H1 (cell line): Measurements from ENCODE around the gene RNF212B. TPM values are rescaled to one million over a fixed set of nuclear protein-coding genes. Genes with fewer than 3 reads are reported as not detected.

Experiments
- CTCF ChIA-PET: fragments of 300-600 bp; sonication (Branson Sonifier 250); formaldehyde crosslinking; loops from one replicate; lab custom pipeline; 2021; ENCODE audit not compliant: partially characterized antibody; lab: Charles Lee
- POLR2A ChIA-PET: fragments of 300-600 bp; sonication (Branson Sonifier 250); formaldehyde crosslinking; loops from one replicate; lab custom pipeline; 2021; ENCODE audit warnings: inconsistent platforms; ENCODE audit not compliant: partially characterized antibody; lab: Charles Lee
- DNase-seq, 2 experiments: peaks; one replicate each; pipeline versions ENCODE4 v3.0.0 to v3.0.0-alpha.2; 2010 to 2022; ENCODE audit warnings: low spot score in 2 of 2, low read depth in 1 of 2, mixed read lengths in 1 of 2
- FAIRE-seq: peaks from 2 replicates; lab custom pipeline; 2011; peaks lifted over from hg19 to GRCh38; lab: Jason Lieb, UNC
- H2AFZ ChIP-seq: 2 replicates; pipeline ENCODE4 v1.8.1; 2012; ENCODE audit warnings: low read length, inconsistent platforms
- H2AK5ac ChIP-seq: 2 replicates; pipeline ENCODE4 v1.6.1; 2013; ENCODE audit warnings: low read depth, low read length
- H2BK120ac ChIP-seq: replicated peaks from 2 replicates; pipeline ENCODE3; 2013; ENCODE audit warnings: low read depth, low read length, inconsistent platforms
- H2BK12ac ChIP-seq: 2 replicates; pipeline ENCODE4 v1.6.1; 2013; ENCODE audit warnings: low read depth, low read length
- H2BK15ac ChIP-seq: 2 replicates; pipeline ENCODE4 v1.6.1; 2013; ENCODE audit warnings: low read length
- H2BK20ac ChIP-seq: 2 replicates; pipeline ENCODE4 v1.6.1; 2013; ENCODE audit warnings: low read length
- H2BK5ac ChIP-seq: 2 replicates; pipeline ENCODE4 v1.6.1; 2013; ENCODE audit warnings: low read depth, low read length
- H3K14ac ChIP-seq: 2 replicates; pipeline ENCODE4 v1.6.1; 2013; ENCODE audit warnings: inconsistent platforms; ENCODE audit not compliant: insufficient read length
- H3K18ac ChIP-seq: 2 replicates; pipeline ENCODE4 v1.6.1; 2013; ENCODE audit warnings: low read length; ENCODE audit errors: extremely low read depth
- H3K23ac ChIP-seq: 2 replicates; pipeline ENCODE4 v1.6.1; 2013; ENCODE audit warnings: inconsistent platforms; ENCODE audit not compliant: insufficient read length
- H3K23me2 ChIP-seq: 2 replicates; pipeline ENCODE4 v1.6.1; 2013; ENCODE audit warnings: low read depth, low read length
- H3K27ac ChIP-seq: 2 replicates; pipeline ENCODE4 v1.6.1; 2011; ENCODE audit warnings: low read depth, low read length, inconsistent platforms
- H3K27me3 ChIP-seq, 4 experiments: replicated peaks in 1 of 4; 1 replicate in 1 of 4; 2 replicates in 3 of 4; pipeline versions ENCODE4 v1.6.1 to v1.8.1; 2011 to 2013; ENCODE audit warnings: low read length in 3 of 4, mild to moderate bottlenecking in 3 of 4, inconsistent platforms in 2 of 4, mixed read lengths in 2 of 4, moderate library complexity in 1 of 4; ENCODE audit not compliant: control insufficient read depth in 3 of 4, insufficient read depth in 3 of 4; ENCODE audit errors: extremely low read depth in 1 of 4
- H3K36me3 ChIP-seq, 4 experiments: 2 replicates each; pipeline versions ENCODE4 v1.6.1 to v1.8.1; 2011 to 2013; ENCODE audit warnings: mild to moderate bottlenecking in 4 of 4, low read length in 3 of 4, moderate library complexity in 2 of 4, control low read depth in 1 of 4, inconsistent platforms in 1 of 4; ENCODE audit not compliant: insufficient read depth in 4 of 4, control insufficient read depth in 2 of 4
- H3K4ac ChIP-seq: replicated peaks from 2 replicates; pipeline ENCODE3; 2013; ENCODE audit warnings: low read length, low read depth, mixed read lengths, inconsistent platforms; ENCODE audit not compliant: insufficient read length
- H3K4me1 ChIP-seq, 4 experiments: replicated peaks in 1 of 4; 1 replicate in 1 of 4; 2 replicates in 3 of 4; pipeline versions ENCODE4 v1.6.1 to v1.8.1; 2011 to 2013; ENCODE audit warnings: low read length in 3 of 4, inconsistent platforms in 2 of 4, mixed read lengths in 1 of 4; ENCODE audit not compliant: insufficient read depth in 4 of 4, control insufficient read depth in 3 of 4
- H3K4me2 ChIP-seq, 2 experiments: 2 replicates each; pipeline versions ENCODE4 v1.6.1 to v1.8.1; 2011 to 2013; ENCODE audit warnings: low read depth in 2 of 2, low read length in 2 of 2, control low read depth in 1 of 2, inconsistent platforms in 1 of 2, mild to moderate bottlenecking in 1 of 2; ENCODE audit not compliant: insufficient read depth in 1 of 2
- H3K4me3 ChIP-seq, 4 experiments: fragments of 200-600, 300-600 bp in 1 of 4; sonication (generic), shearing (Covaris generic), sonication (Bioruptor Twin) in 1 of 4; 2 replicates each; pipeline versions ENCODE4 v1.5.1 to v1.8.1; 2011 to 2016; ENCODE audit warnings: low read length in 4 of 4, low read depth in 3 of 4, control low read depth in 2 of 4, inconsistent platforms in 2 of 4, mild to moderate bottlenecking in 2 of 4, mixed read lengths in 1 of 4, moderate library complexity in 1 of 4; ENCODE audit not compliant: insufficient read depth in 2 of 4; ENCODE audit errors: extremely low read depth in 1 of 4
- H3K56ac ChIP-seq: replicated peaks from 2 replicates; pipeline ENCODE3; 2013; ENCODE audit warnings: low read depth, mild to moderate bottlenecking, mixed read lengths, low read length, inconsistent platforms; ENCODE audit not compliant: insufficient read length
- H3K79me1 ChIP-seq: 2 replicates; pipeline ENCODE4 v1.6.1; 2013; ENCODE audit warnings: low read depth, low read length, control low read depth
- H3K79me2 ChIP-seq, 2 experiments: 2 replicates each; pipeline versions ENCODE4 v1.6.1 to v1.8.1; 2012 to 2013; ENCODE audit warnings: low read length in 2 of 2, mild to moderate bottlenecking in 2 of 2, inconsistent platforms in 1 of 2; ENCODE audit not compliant: insufficient read depth in 2 of 2, control insufficient read depth in 1 of 2
- H3K9ac ChIP-seq, 4 experiments: replicated peaks in 1 of 4; 1 replicate in 1 of 4; 2 replicates in 3 of 4; pipeline versions ENCODE4 v1.6.1 to v1.8.1; 2011 to 2013; ENCODE audit warnings: low read depth in 3 of 4, low read length in 3 of 4, control low read depth in 2 of 4, mild to moderate bottlenecking in 2 of 4, moderate library complexity in 2 of 4, inconsistent platforms in 1 of 4; ENCODE audit errors: extremely low read depth in 1 of 4
- H3K9me3 ChIP-seq, 2 experiments: 2 replicates each; pipeline versions ENCODE4 v1.6.1 to v1.8.1; 2012 to 2013; ENCODE audit warnings: mild to moderate bottlenecking in 2 of 2, moderate library complexity in 2 of 2, control low read depth in 1 of 2, inconsistent platforms in 1 of 2, low read depth in 1 of 2, low read length in 1 of 2, mixed read lengths in 1 of 2; ENCODE audit not compliant: insufficient read depth in 2 of 2
- H4K20me1 ChIP-seq, 2 experiments: replicated peaks in 1 of 2; 2 replicates each; pipeline versions ENCODE3 to v1.8.1; 2011 to 2013; ENCODE audit warnings: inconsistent platforms in 2 of 2, low read length in 2 of 2, mild to moderate bottlenecking in 1 of 2; ENCODE audit not compliant: insufficient read depth in 2 of 2, control insufficient read depth in 1 of 2
- H4K5ac ChIP-seq: 2 replicates; pipeline ENCODE4 v1.6.1; 2013; ENCODE audit warnings: low read length, low read depth, mixed read lengths, inconsistent platforms; ENCODE audit not compliant: insufficient read length
- H4K8ac ChIP-seq: 2 replicates; pipeline ENCODE4 v1.8.0; 2013; ENCODE audit warnings: mild to moderate bottlenecking, moderate library complexity, low read length, inconsistent platforms; ENCODE audit not compliant: insufficient read depth; ENCODE audit errors: extremely low read depth
- H4K91ac ChIP-seq: replicated peaks from 2 replicates; pipeline ENCODE3; 2013; ENCODE audit warnings: low read length, mixed read lengths, inconsistent platforms; ENCODE audit not compliant: insufficient read length
- E2F6 ChIP-seq: IDR thresholded peaks from 2 replicates; pipeline ENCODE4 v1.6.1; 2012; ENCODE audit warnings: inconsistent platforms
- RBBP5 ChIP-seq: IDR thresholded peaks from 2 replicates; pipeline ENCODE4 v1.7.1; 2012; ENCODE audit warnings: low read depth, mild to moderate bottlenecking, inconsistent platforms, low read length, moderate library complexity, borderline replicate concordance
- WGBS, 2 experiments: shearing (Covaris generic) in 1 of 2; methylation state at CpG; one replicate each; pipeline versions ENCODE4 v1.1.6 to v1.1.7; 2013 to 2015; ENCODE audit warnings: low lambda C conversion rate in 2 of 2, mixed read lengths in 2 of 2, inconsistent platforms in 1 of 2, low coverage in 1 of 2, missing lambda C conversion rate in 1 of 2; ENCODE audit not compliant: insufficient replicate concordance in 2 of 2, insufficient coverage in 1 of 2, insufficient read length in 1 of 2; ENCODE audit errors: extremely low coverage in 1 of 2, missing lambda C conversion rate in 1 of 2; 5-methylcytosine and 5-hydroxymethylcytosine counted together
- polyA plus RNA-seq, 7 experiments: library from polyadenylated mRNA; depleted of rRNA in 3 of 7; stranded (reverse) in 5 of 7; unstranded in 2 of 7; fragments of >200 nt in 5 of 7; fragments of 200-250 nt in 2 of 7; gene quantifications; 1 replicate in 5 of 7; 2 replicates in 1 of 7; 4 replicates in 1 of 7; pipeline versions ENCODE4 v1.2.1 to v1.2.3, GENCODE V29; 2011 to 2013; ENCODE audit warnings: missing spikeins in 2 of 7, mixed read lengths in 2 of 7
- total RNA-seq: library from RNA; stranded (reverse); fragmentation: NEBNext Ultra II Directional; extraction: Animal tissue kit (Norgen Biotek cat#: 25700); gene quantifications from 2 replicates; pipeline ENCODE4 v1.2.1, GENCODE V29; 2021

RNF212B gene
- total and polyA plus RNA-seq, 2 of the 8 experiments (the other 6 are each of a cell fraction or from before 2014, with no cell fraction given), result 0.95 to 1.2 TPM

DNA sequence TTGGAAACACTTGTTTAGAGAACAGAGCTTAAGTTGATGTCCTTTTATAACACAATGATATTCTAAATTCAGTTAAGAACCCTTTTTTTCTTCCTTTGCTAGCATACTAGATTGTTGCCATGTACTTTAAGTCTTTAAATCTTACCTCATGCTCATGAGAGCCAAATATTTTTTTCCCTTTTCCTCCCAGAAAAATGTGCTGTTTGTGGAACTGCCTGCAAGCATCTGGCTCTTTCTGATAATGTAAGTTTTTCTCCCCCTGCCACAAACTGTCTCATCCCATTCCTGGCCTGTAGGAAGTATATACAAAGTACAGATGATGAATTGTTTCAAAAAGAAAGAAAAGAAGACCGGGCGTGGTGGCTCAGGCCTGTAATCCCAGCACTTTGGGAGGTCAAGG, 5.3 kb downstream of the RNF212B start:
- Histone ChIP-seq H3K4ac (no peak overlapping the region), H4K20me1 (no peaks in the 10 kb centered on the region), H2AK5ac (no peak overlapping the region), H2BK12ac (no peak overlapping the region), H2BK15ac (no peak overlapping the region), H3K4me2 (no peak overlapping the region), H3K56ac (no peak overlapping the region), H3K79me2 (no peaks in the 10 kb centered on the region), H3K4me3 (no peak overlapping the region), H2BK120ac (no peak overlapping the region), H3K36me3 (no peaks in the 10 kb centered on the region), H2AFZ (no peak overlapping the region), H3K23me2 (no peaks in the 10 kb centered on the region; the same call in 1 of the 2 replicates), H3K27me3 (no peaks in the 10 kb centered on the region), H3K4me1 (no peaks in the 10 kb centered on the region; a peak in 1 of 7 replicates), H3K9me3 (no peaks in the 10 kb centered on the region), H3K14ac (no peak overlapping the region), H3K79me1 (no peaks in the 10 kb centered on the region), H3K9ac (no peak overlapping the region), H3K27ac (no peak overlapping the region), H2BK5ac (no peak overlapping the region), H4K5ac (no peak overlapping the region), H3K23ac (no peak overlapping the region), H2BK20ac (no peak overlapping the region), H4K91ac (no peak overlapping the region), H3K18ac (no peak overlapping the region), H4K8ac (no peak overlapping the region)
- no peak for FAIRE-seq
- CTCF ChIA-PET, result interaction anchor here (0.8 to 3.0 kb wide), 5 partner anchors 18 to 187 kb away, joined by 3 to 11 read pairs (median 3); no protein-coding TSS in a partner anchor
- no peak for DNase-seq
- TF ChIP-seq RBBP5, result no peak
- TF ChIP-seq E2F6, result no peak
- POLR2A ChIA-PET, result interaction anchor here (0.6 kb wide), 1 partner anchor 219 kb away, joined by 3 read pairs; no protein-coding TSS in a partner anchor
- WGBS, 2 experiments, result 95% methylated on average over 2 of the region's 2 CpGs; no CpG with 5 or more reads in 1 of the 2 experiments
